Activated naive CD8-positive, alpha-beta T cell (primary cell): ENCODE results near the gene BIRC6.

Source experiments
- H3K27ac Mint-ChIP-seq: one replicate; pipeline ENCODE4 v1.8.0; 2021; ENCODE audit warnings: mixed read lengths
- H3K27me3 Mint-ChIP-seq: one replicate; pipeline ENCODE4 v1.8.0; 2021; ENCODE audit warnings: mixed read lengths
- H3K36me3 Mint-ChIP-seq: one replicate; pipeline ENCODE4 v1.8.0; 2021; ENCODE audit warnings: mixed read lengths
- H3K4me1 Mint-ChIP-seq: one replicate; pipeline ENCODE4 v1.8.0; 2021; ENCODE audit warnings: low read depth, mixed read lengths
- H3K4me3 Mint-ChIP-seq: one replicate; pipeline ENCODE4 v1.8.0; 2021; ENCODE audit warnings: mild to moderate bottlenecking, mixed read lengths
- H3K9me3 Mint-ChIP-seq: one replicate; pipeline ENCODE4 v1.8.0; 2021; ENCODE audit warnings: low read depth, mixed read lengths

BIRC6 gene

DNA sequence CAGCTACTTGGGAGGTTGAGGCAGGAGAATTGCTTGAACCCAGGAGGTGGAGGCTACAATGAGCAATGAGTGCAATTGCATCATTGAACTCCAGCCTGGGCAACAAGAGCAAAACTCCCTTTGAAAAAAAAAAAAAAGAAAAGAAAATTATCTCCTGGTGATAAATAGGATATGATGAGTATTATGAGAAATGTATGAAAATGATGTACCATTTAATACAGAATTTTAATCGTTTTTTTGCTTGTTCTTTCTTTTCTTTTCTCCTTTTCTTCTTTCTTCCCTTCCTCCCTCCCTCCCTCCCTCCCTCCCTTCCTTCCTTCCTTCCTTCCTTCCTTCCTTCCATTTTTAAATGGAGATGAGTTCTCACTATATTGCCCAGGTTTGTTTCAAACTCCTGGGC lies 311.4 kb downstream of the BIRC6 start:
- Mint-ChIP-seq H3K36me3 (peaks cover 14% of the 10 kb centered on the region), H3K27me3 (no peaks in the 10 kb centered on the region), H3K27ac (no peak overlapping the region), H3K4me3 (no peak overlapping the region), H3K4me1 (no peaks in the 10 kb centered on the region), H3K9me3 (no peaks in the 10 kb centered on the region)
